H4 (cell line): ENCODE measurements around the gene TRPV5. TPM values are rescaled to one million over a fixed set of nuclear protein-coding genes. Genes with fewer than 3 reads are reported as not detected.

Experiments used
- total RNA-seq: library from RNA; depleted of rRNA; stranded (reverse); fragments of >200 nt; shearing (Covaris generic); gene quantifications from 2 replicates; pipeline ENCODE4 v1.2.3, GENCODE V29; 2014; rRNA removed

The TRPV5 gene
- total RNA-seq, 1 experiment from 2014 or later: not detected

Other genes with a start within 250 kb of the TRPV5 start
- gene PRSS1, start 184.3 kb downstream of the TRPV5 start, total RNA-seq: not detected in 2 replicates
- gene PRSS2, start 162.8 kb downstream of the TRPV5 start, total RNA-seq: not detected in 2 replicates
- gene EPHB6, start 78.7 kb downstream of the TRPV5 start, total RNA-seq: 0.35 and 1.7 TPM in 2 replicates
- gene TRPV6, start 48.0 kb downstream of the TRPV5 start, total RNA-seq: not detected in 2 replicates
- not detected in 2 replicates for gene LLCFC1, start 5.7 kb upstream of the TRPV5 start, total RNA-seq
- 0.21 TPM in 1 of 2 replicates, not detected in the other for gene KEL, start 28.6 kb upstream of the TRPV5 start, total RNA-seq
- not detected in 2 replicates for gene OR9A2, start 93.4 kb upstream of the TRPV5 start, total RNA-seq
- gene OR6V1, start 118.6 kb upstream of the TRPV5 start, total RNA-seq: not detected in 2 replicates
- gene PIP, start 198.3 kb upstream of the TRPV5 start, total RNA-seq: not detected in 2 replicates
- gene TAS2R39, start 249.7 kb upstream of the TRPV5 start, total RNA-seq: not detected in 2 replicates